SH-SY5Y (cell line): ENCODE results near the gene BRD7.

Experiments
- GATA2 ChIP-seq: IDR thresholded peaks from 2 replicates; pipeline ENCODE4 v1.6.1; 2011; ENCODE audit warnings: mild to moderate bottlenecking, low read depth, low read length
- GATA3 ChIP-seq: IDR thresholded peaks from 2 replicates; pipeline ENCODE4 v1.6.1; 2011; ENCODE audit warnings: low read depth, mild to moderate bottlenecking, low read length, moderate library complexity

- no peak for TF ChIP-seq GATA3
- no peak for TF ChIP-seq GATA2
Observed at GRCh38 chr16:50311891-50312501, 56.8 kb downstream of the BRD7 start.
